Stimulated activated CD4-positive, alpha-beta T cell treated with anti-CD3 and anti-CD28 coated beads, Interleukin-1b, Interleukin-23, amount 100 ng/mL, for 48 hours (primary cell): ENCODE data around the gene NFKB1.

Experiments used
- DNase-seq: peaks from one replicate; pipeline ENCODE4 v3.0.0-alpha.2; 2020

The NFKB1 gene

GRCh38 chr4:102502543-102502818 is 1.3 kb downstream of the NFKB1 start:
- no peak for DNase-seq

- no peak for DNase-seq
Observed at GRCh38 chr4:102503301-102503746, 2.2 kb downstream of the NFKB1 start.

- no peak for DNase-seq
Observed at GRCh38 chr4:102503831-102504786, 3.0 kb downstream of the NFKB1 start.

- DNase-seq, result no peak
Observed at GRCh38 chr4:102504941-102505340, 3.8 kb downstream of the NFKB1 start.

- no peak for DNase-seq
Observed at GRCh38 chr4:102505708-102506107, 4.5 kb downstream of the NFKB1 start.

- DNase-seq, result no peak
Observed at GRCh38 chr4:102506523-102506922, 5.4 kb downstream of the NFKB1 start.

- DNase-seq, result no peak
Observed at GRCh38 chr4:102511830-102512605, 10.9 kb downstream of the NFKB1 start.

- no peak for DNase-seq
Observed at GRCh38 chr4:102514298-102514964, 13.3 kb downstream of the NFKB1 start.

- no peak for DNase-seq
Observed at GRCh38 chr4:102517753-102518152, 16.6 kb downstream of the NFKB1 start.

GRCh38 chr4:102518703-102519131 is 17.6 kb downstream of the NFKB1 start:
- no peak for DNase-seq

- DNase-seq, result no peak
Observed at GRCh38 chr4:102519925-102520324, 18.8 kb downstream of the NFKB1 start.

GRCh38 chr4:102521570-102521969 is 20.4 kb downstream of the NFKB1 start:
- no peak for DNase-seq

- DNase-seq, result no peak
Observed at GRCh38 chr4:102522031-102522440, 20.9 kb downstream of the NFKB1 start.

- no peak for DNase-seq
Observed at GRCh38 chr4:102524691-102525090, 23.5 kb downstream of the NFKB1 start.

- DNase-seq, result no peak
Observed at GRCh38 chr4:102525097-102525496, 23.9 kb downstream of the NFKB1 start.

- DNase-seq, result no peak
Observed at GRCh38 chr4:102525504-102525903, 24.3 kb downstream of the NFKB1 start.

GRCh38 chr4:102526532-102526931 is 25.4 kb downstream of the NFKB1 start:
- no peak for DNase-seq

- DNase-seq, result no peak
Observed at GRCh38 chr4:102527695-102528283, 26.6 kb downstream of the NFKB1 start.

- no peak for DNase-seq
Observed at GRCh38 chr4:102529977-102530376, 28.8 kb downstream of the NFKB1 start.

- DNase-seq, result no peak
Observed at GRCh38 chr4:102530986-102531385, 29.8 kb downstream of the NFKB1 start.

GRCh38 chr4:102531462-102531861 is 30.3 kb downstream of the NFKB1 start:
- DNase-seq, result no peak

GRCh38 chr4:102533348-102533747 is 32.2 kb downstream of the NFKB1 start:
- DNase-seq, result no peak

- DNase-seq, result no peak
Observed at GRCh38 chr4:102533904-102534303, 32.7 kb downstream of the NFKB1 start.
